ENCODE results near the gene C1orf53. TPM values are rescaled to one million over a fixed set of nuclear protein-coding genes. Genes with fewer than 3 reads are reported as not detected.

Gene C1orf53
- total and polyA plus RNA-seq, 2 of the 13 experiments (the other 11 are each of a cell fraction or from before 2014, with no cell fraction given) = 5.8 to 10.1 TPM

DNA sequence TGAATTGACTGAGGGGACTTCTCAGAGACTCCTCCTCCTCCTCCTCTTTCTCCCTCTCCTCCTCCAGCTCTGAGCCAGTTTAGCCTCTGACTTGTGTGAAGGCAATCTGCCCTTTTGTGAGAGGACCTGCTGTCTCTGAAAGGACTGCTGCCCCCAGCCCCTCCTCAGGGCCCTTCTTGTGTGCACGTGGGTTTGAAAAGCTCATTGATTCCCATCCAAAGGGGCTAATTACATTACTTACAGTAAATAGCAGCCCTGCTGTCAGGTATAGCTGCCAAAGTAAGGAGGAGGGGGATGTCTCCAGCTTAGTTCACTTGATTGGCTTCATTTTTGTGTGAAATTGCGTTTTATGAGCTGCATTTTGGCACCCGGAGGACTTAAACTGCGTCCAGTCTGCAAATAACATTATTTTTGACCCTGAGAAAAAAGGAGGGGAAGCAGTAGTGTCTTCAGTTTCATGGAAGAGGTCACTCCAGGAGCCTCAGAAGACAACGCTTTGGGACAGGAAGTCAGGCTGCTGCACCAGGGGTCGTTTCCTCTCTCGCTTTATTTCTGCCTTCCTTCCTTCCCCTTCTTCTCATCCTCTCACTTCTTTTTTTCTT, 12.9 kb downstream of the C1orf53 start (continued):
- TF ChIP-seq STAT6 (CRISPR knock-in tag; IDR thresholded peaks at IDR 0.05; ENCODE audit: borderline replicate concordance) (no peak), CBX2 (IDR thresholded peaks at IDR 0.05; ENCODE audit: low read depth, low read length) (no peak), CBX2 (CRISPR knock-in tag; IDR thresholded peaks at IDR 0.05; ENCODE audit: low read depth) (no peak), HOMEZ (CRISPR knock-in tag; IDR thresholded peaks at IDR 0.05; ENCODE audit: low read depth) (no peak), ZFP62 (CRISPR knock-in tag; IDR thresholded peaks at IDR 0.05) (no peak), ZNF569 (CRISPR knock-in tag; IDR thresholded peaks at IDR 0.05; ENCODE audit: borderline replicate concordance) (no peak)
- TF ChIP-seq, protein P1, sequence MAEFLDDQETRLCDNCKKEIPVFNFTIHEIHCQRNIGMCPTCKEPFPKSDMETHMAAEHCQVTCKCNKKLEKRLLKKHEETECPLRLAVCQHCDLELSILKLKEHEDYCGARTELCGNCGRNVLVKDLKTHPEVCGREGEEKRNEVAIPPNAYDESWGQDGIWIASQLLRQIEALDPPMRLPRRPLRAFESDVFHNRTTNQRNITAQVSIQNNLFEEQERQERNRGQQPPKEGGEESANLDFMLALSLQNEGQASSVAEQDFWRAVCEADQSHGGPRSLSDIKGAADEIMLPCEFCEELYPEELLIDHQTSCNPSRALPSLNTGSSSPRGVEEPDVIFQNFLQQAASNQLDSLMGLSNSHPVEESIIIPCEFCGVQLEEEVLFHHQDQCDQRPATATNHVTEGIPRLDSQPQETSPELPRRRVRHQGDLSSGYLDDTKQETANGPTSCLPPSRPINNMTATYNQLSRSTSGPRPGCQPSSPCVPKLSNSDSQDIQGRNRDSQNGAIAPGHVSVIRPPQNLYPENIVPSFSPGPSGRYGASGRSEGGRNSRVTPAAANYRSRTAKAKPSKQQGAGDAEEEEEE (CRISPR knock-in tag; IDR thresholded peaks at IDR 0.05; ENCODE audit: borderline replicate concordance) = no peak
- TF ChIP-seq, protein P2, sequence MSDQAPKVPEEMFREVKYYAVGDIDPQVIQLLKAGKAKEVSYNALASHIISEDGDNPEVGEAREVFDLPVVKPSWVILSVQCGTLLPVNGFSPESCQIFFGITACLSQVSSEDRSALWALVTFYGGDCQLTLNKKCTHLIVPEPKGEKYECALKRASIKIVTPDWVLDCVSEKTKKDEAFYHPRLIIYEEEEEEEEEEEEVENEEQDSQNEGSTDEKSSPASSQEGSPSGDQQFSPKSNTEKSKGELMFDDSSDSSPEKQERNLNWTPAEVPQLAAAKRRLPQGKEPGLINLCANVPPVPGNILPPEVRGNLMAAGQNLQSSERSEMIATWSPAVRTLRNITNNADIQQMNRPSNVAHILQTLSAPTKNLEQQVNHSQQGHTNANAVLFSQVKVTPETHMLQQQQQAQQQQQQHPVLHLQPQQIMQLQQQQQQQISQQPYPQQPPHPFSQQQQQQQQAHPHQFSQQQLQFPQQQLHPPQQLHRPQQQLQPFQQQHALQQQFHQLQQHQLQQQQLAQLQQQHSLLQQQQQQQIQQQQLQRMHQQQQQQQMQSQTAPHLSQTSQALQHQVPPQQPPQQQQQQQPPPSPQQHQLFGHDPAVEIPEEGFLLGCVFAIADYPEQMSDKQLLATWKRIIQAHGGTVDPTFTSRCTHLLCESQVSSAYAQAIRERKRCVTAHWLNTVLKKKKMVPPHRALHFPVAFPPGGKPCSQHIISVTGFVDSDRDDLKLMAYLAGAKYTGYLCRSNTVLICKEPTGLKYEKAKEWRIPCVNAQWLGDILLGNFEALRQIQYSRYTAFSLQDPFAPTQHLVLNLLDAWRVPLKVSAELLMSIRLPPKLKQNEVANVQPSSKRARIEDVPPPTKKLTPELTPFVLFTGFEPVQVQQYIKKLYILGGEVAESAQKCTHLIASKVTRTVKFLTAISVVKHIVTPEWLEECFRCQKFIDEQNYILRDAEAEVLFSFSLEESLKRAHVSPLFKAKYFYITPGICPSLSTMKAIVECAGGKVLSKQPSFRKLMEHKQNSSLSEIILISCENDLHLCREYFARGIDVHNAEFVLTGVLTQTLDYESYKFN (CRISPR knock-in tag; conservative IDR thresholded peaks at IDR 0.05) = no peak

All from HepG2 (cell line).